ENCODE results near the gene HPS1. TPM values are rescaled to one million over a fixed set of nuclear protein-coding genes. Genes with fewer than 3 reads are reported as not detected.
A peak's percentile ranks its signal among the peaks of the same experiment; 100 is the strongest.

HPS1 gene
- total RNA-seq, 1 experiment from 2014 or later, result 47.4 TPM

GRCh38 chr10:98446151-98446660 is 529 bp downstream of the HPS1 start:
- peak; percentile 45 for DNase-seq
- no peaks in the 10 kb centered on the region for H3K4me1 ChIP-seq (ENCODE audit: insufficient read depth, low read length)
- Mint-ChIP-seq H3K9me3 (peaks cover 0 to 3% of the 10 kb centered on the region in 2 experiments; a peak in 2 of 5 replicates), H3K27ac (peak overlapping the region in 1 of 3 experiments; percentile 85; a peak in 3 of 7 replicates), H3K4me1 (peaks cover 5 to 6% of the 10 kb centered on the region in 2 experiments; a peak in 3 of 4 replicates), H3K4me3 (peak overlapping the region; percentile 83 to 84), H3K27me3 (ENCODE audit: low read depth) (peaks cover 6% of the 10 kb centered on the region; the same call in 1 of the 2 replicates), H3K36me3 (ENCODE audit: insufficient read depth in 1 of 3, low read depth in 3 of 3) (peaks cover 34 to 40% (median 38%) of the 10 kb centered on the region in 3 experiments)
- peak overlapping the region; percentile 38; the same call in 1 of the 2 replicates for H3K14ac ChIP-seq (ENCODE audit: insufficient read depth, low read length)
- H3K79me2 ChIP-seq (ENCODE audit: insufficient read depth, low read length), result no peaks in the 10 kb centered on the region
- peak overlapping the region; percentile 30 for H3K4me2 ChIP-seq (ENCODE audit: insufficient read depth, insufficient read length, low read length)
- H3K4ac ChIP-seq (ENCODE audit: low read depth, low read length), result no peak overlapping the region
- no peak overlapping the region for H2BK5ac ChIP-seq (ENCODE audit: insufficient read length, low read length)
- WGBS (ENCODE audit: extremely low coverage, insufficient read length, low lambda C conversion rate), result no CpG with 5 or more reads among the region's 28 CpGs
- no peaks in the 10 kb centered on the region for H4K20me1 ChIP-seq (ENCODE audit: control insufficient read depth, insufficient read depth, insufficient read length)
- H2BK12ac ChIP-seq (ENCODE audit: insufficient read length, low read depth, low read length), result no peak overlapping the region
- no peak overlapping the region for H2AFZ ChIP-seq (ENCODE audit: low read length)
- no peak overlapping the region for H3K56ac ChIP-seq (ENCODE audit: insufficient read length, low read depth, low read length)
- H3K79me1 ChIP-seq (ENCODE audit: insufficient read depth, low read depth, low read length, poor library complexity, severe bottlenecking), result no peaks in the 10 kb centered on the region
- no peak overlapping the region for H2BK120ac ChIP-seq (ENCODE audit: low read depth, low read length, poor library complexity, severe bottlenecking)
- TF ChIP-seq, protein P1, sequence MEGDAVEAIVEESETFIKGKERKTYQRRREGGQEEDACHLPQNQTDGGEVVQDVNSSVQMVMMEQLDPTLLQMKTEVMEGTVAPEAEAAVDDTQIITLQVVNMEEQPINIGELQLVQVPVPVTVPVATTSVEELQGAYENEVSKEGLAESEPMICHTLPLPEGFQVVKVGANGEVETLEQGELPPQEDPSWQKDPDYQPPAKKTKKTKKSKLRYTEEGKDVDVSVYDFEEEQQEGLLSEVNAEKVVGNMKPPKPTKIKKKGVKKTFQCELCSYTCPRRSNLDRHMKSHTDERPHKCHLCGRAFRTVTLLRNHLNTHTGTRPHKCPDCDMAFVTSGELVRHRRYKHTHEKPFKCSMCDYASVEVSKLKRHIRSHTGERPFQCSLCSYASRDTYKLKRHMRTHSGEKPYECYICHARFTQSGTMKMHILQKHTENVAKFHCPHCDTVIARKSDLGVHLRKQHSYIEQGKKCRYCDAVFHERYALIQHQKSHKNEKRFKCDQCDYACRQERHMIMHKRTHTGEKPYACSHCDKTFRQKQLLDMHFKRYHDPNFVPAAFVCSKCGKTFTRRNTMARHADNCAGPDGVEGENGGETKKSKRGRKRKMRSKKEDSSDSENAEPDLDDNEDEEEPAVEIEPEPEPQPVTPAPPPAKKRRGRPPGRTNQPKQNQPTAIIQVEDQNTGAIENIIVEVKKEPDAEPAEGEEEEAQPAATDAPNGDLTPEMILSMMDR (conservative IDR thresholded peaks at IDR 0.05), result no peak
- H3K23ac ChIP-seq (ENCODE audit: insufficient read length, low read depth, low read length), result no peak overlapping the region
- H3K23me2 ChIP-seq (ENCODE audit: insufficient read length, low read depth, low read length, poor library complexity, severe bottlenecking), result no peaks in the 10 kb centered on the region
- no peak overlapping the region for H4K8ac ChIP-seq (replicated peaks; ENCODE audit: insufficient read length, low read depth, low read length)
- no peaks in the 10 kb centered on the region for H3K27me3 ChIP-seq (ENCODE audit: insufficient read depth, low read length)
- H3K9ac ChIP-seq (ENCODE audit: extremely low read depth, insufficient read length, low read length), result peak overlapping the region; percentile 57
- H3K18ac ChIP-seq (ENCODE audit: insufficient read length, low read depth, low read length), result peak overlapping the region; percentile 76
- no peak overlapping the region for H2AK5ac ChIP-seq (ENCODE audit: insufficient read length, low read length)
- no peak overlapping the region for H2BK15ac ChIP-seq (ENCODE audit: low read depth, low read length)
- H3K9me3 ChIP-seq (ENCODE audit: control insufficient read depth, low read depth, low read length), result no peaks in the 10 kb centered on the region
- no peak overlapping the region for H3T11ph ChIP-seq (ENCODE audit: low read length)
- H3K27ac ChIP-seq (ENCODE audit: insufficient read length, low read depth, low read length), result no peak overlapping the region
- no peak overlapping the region for H2BK20ac ChIP-seq (ENCODE audit: low read depth, low read length, poor library complexity, severe bottlenecking)
- no peak overlapping the region for H4K5ac ChIP-seq (ENCODE audit: insufficient read length, low read depth, low read length)
- no peak overlapping the region for H4K91ac ChIP-seq (ENCODE audit: insufficient read length, low read depth, low read length)
